ENCODE results near the gene RNF187. TPM values are rescaled to one million over a fixed set of nuclear protein-coding genes. Genes with fewer than 3 reads are reported as not detected.

RNF187 gene
- total and polyA plus RNA-seq, 2 of the 4 experiments (the other 2 are of a cell fraction) = 14.0 to 55.4 TPM

GRCh38 chr1:228510101-228510802, 23.1 kb downstream of the RNF187 start:
- H2AK5ac ChIP-seq (ENCODE audit: low read depth, low read length) = no peak overlapping the region
- no peaks in the 10 kb centered on the region for H3K9me1 ChIP-seq (ENCODE audit: insufficient read depth, low read length)
- intact Hi-C loops (cut with micrococcal nuclease) = no loop called here
- no peak overlapping the region for H3K4ac ChIP-seq (ENCODE audit: low read depth, low read length)
- H3K9me3 ChIP-seq (ENCODE audit: control insufficient read depth, insufficient read depth, low read length) = peaks cover 5% of the 10 kb centered on the region
- peaks cover 43% of the 10 kb centered on the region for H3K27me3 ChIP-seq (ENCODE audit: control insufficient read depth, insufficient read depth, low read length)
- dilution Hi-C loops (cut with HindIII; ENCODE audit: low sequenced_read_pairs, unreplicated experiment) = no loop called here
- 40% methylated on average over 1 of the region's 5 CpGs; no CpG with 5 or more reads in 1 of the 2 experiments for WGBS, 2 experiments (ENCODE audit: extremely low coverage in 2 of 2, insufficient read length in 1 of 2)
- H3K36me3 ChIP-seq (ENCODE audit: control insufficient read depth, insufficient read depth, low read length) = no peaks in the 10 kb centered on the region
- H2BK20ac ChIP-seq (ENCODE audit: low read depth, low read length) = no peak overlapping the region
- no peak overlapping the region for H3K18ac ChIP-seq (ENCODE audit: low read depth, low read length)
- H3K4me3 ChIP-seq (ENCODE audit: insufficient read depth, low read depth, low read length) = no peak overlapping the region
- H2BK120ac ChIP-seq (ENCODE audit: low read depth, low read length) = no peak overlapping the region
- DNase-seq (no peak), ATAC-seq (ENCODE audit: low read depth) (no peak)
- ChIA-PET CTCF (no interaction called here), POLR2A (ENCODE audit: unreplicated experiment) (no interaction called here)
- no peak overlapping the region for H4K5ac ChIP-seq (ENCODE audit: low read depth, low read length)
- H3K23ac ChIP-seq (ENCODE audit: low read depth, low read length) = no peak overlapping the region
- H2AK9ac ChIP-seq (replicated peaks; ENCODE audit: low read depth, low read length, poor library complexity) = no peak overlapping the region
- no peak overlapping the region for H2BK5ac ChIP-seq (ENCODE audit: low read depth, low read length, poor library complexity, severe bottlenecking)
- H3K4me1 ChIP-seq (ENCODE audit: control insufficient read depth, insufficient read depth, low read length) = no peaks in the 10 kb centered on the region
- H3K79me1 ChIP-seq (ENCODE audit: low read depth in 1 of 2, low read length in 2 of 2) = no peaks in the 10 kb centered on the region
- in situ Hi-C loops (cut with MboI; ENCODE audit: low sequenced_read_pairs) = no loop called here
- H4K8ac ChIP-seq (ENCODE audit: low read depth in 2 of 2, low read length in 2 of 2) = no peak overlapping the region
- no peak overlapping the region for H3K4me2 ChIP-seq (ENCODE audit: low read depth, low read length)
- no peak overlapping the region for H4K91ac ChIP-seq (ENCODE audit: insufficient read depth, low read depth, low read length)
- no peak overlapping the region for H3K14ac ChIP-seq (replicated peaks; ENCODE audit: low read depth, low read length)
- H3K27ac ChIP-seq (ENCODE audit: insufficient read depth, low read length) = no peak overlapping the region
- no peak overlapping the region for H3K9ac ChIP-seq (ENCODE audit: low read depth, low read length)
- no peak overlapping the region for H3K56ac ChIP-seq (ENCODE audit: extremely low read depth, insufficient read depth, low read length)
- no peak for TF ChIP-seq SMC3 (IDR thresholded peaks at IDR 0.05; ENCODE audit: low read depth, low read length)
- TF ChIP-seq RFX5 (IDR thresholded peaks at IDR 0.05; ENCODE audit: low read depth, low read length) = no peak
- TF ChIP-seq POLR2A (IDR thresholded peaks at IDR 0.05; ENCODE audit: low read depth, low read length) = no peak
- no peak for TF ChIP-seq NFE2L2 (IDR thresholded peaks at IDR 0.05; ENCODE audit: low read depth, low read length)
- TF ChIP-seq FOS (IDR thresholded peaks at IDR 0.05; ENCODE audit: low read depth, low read length) = no peak
- no peak for TF ChIP-seq USF2 (IDR thresholded peaks at IDR 0.05; ENCODE audit: low read depth, low read length)
- no peak for TF ChIP-seq ELK1 (IDR thresholded peaks at IDR 0.05; ENCODE audit: borderline replicate concordance, low read depth, low read length)
- no peak for TF ChIP-seq CEBPB (IDR thresholded peaks at IDR 0.05; ENCODE audit: low read depth, low read length)
- TF ChIP-seq MXI1 (IDR thresholded peaks at IDR 0.05; ENCODE audit: borderline replicate concordance, low read depth, low read length) = no peak
- no peak for TF ChIP-seq BHLHE40 (IDR thresholded peaks at IDR 0.05; ENCODE audit: low read depth, low read length)
- no peak for TF ChIP-seq MAZ (IDR thresholded peaks at IDR 0.05; ENCODE audit: borderline replicate concordance, low read depth, low read length)
- TF ChIP-seq RCOR1 (IDR thresholded peaks at IDR 0.05; ENCODE audit: insufficient replicate concordance, low read length) = no peak
- TF ChIP-seq CHD1 (IDR thresholded peaks at IDR 0.05; ENCODE audit: low read depth, low read length) = no peak
- TF ChIP-seq MAFK (IDR thresholded peaks at IDR 0.05; ENCODE audit: low read depth, low read length) = no peak
- TF ChIP-seq CTCF (conservative IDR thresholded peaks at IDR 0.05; ENCODE audit: low read depth, low read length) = no peak
- TF ChIP-seq RAD21 (IDR thresholded peaks at IDR 0.05; ENCODE audit: low read length) = no peak
- no TSS peak for BruUV-seq (replicated peaks)
- no peak overlapping the region for H2AFZ ChIP-seq (replicated peaks; ENCODE audit: low read length, poor library complexity)
- H2BK15ac ChIP-seq (ENCODE audit: low read depth, low read length) = no peak overlapping the region
- no peaks in the 10 kb centered on the region for H4K20me1 ChIP-seq (ENCODE audit: insufficient read depth, low read length)
